ENCODE results near the gene PNO1. TPM values are rescaled to one million over a fixed set of nuclear protein-coding genes. Genes with fewer than 3 reads are reported as not detected.
"Not testable (repeated sequence)": the region's sequence is repeated elsewhere in the genome, so short reads cannot be mapped to it uniquely, and the experiment has no call there.

The PNO1 gene
- total and polyA plus RNA-seq, 2 donors (not counting 1 experiment from before 2014, with no cell fraction given) = 12.9 to 13.4 TPM

DNA sequence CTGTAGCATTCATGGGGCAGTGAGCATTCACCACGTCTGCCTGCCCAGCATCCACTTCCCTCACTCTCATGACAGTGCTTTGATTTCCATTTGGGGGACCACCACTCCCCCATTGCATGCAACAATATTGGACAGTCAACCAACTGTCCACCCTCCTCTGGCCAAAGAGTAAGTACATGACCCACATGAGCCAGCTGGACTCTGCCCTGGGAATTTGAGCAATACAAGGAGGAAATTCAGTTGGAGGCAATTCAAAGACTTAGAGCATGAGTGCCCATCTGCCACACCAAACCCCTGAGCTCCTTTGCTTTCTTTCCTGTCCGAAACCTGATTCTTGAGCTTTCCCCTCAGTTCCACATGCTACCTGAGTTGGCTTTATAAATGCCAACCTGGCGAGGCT lies 41.7 kb upstream of the PNO1 start:
- Histone ChIP-seq H3K36me3 (ENCODE audit: control insufficient read depth, insufficient read depth, low read length) (no peaks in the 10 kb centered on the region), H3K9ac (ENCODE audit: insufficient read depth, low read length) (no peak overlapping the region), H3K27me3 (ENCODE audit: control insufficient read depth, insufficient read depth, low read length) (no peaks in the 10 kb centered on the region), H3K4me1 (ENCODE audit: control insufficient read depth, extremely low read depth, insufficient read depth, low read length) (no peaks in the 10 kb centered on the region), H4K20me1 (ENCODE audit: control insufficient read depth, extremely low read depth, insufficient read depth, low read length) (no peaks in the 10 kb centered on the region), H3K27ac (ENCODE audit: insufficient read depth, low read length) (no peak overlapping the region), H2AFZ (ENCODE audit: low read length) (no peak overlapping the region), H3K4me2 (ENCODE audit: extremely low read depth, insufficient read depth, low read length) (no peak overlapping the region), H3K79me2 (ENCODE audit: control insufficient read depth, insufficient read depth, low read length) (no peaks in the 10 kb centered on the region), H3K9me3 (ENCODE audit: control insufficient read depth, insufficient read depth, low read depth, low read length) (no peaks in the 10 kb centered on the region), H3K4me3 (replicated peaks in 1 of 4; ENCODE audit: control extremely low read depth in 1 of 4, insufficient read depth in 1 of 4, low read depth in 3 of 4, low read length in 4 of 4) (no peak overlapping the region)
- no peak for DNase-seq (ENCODE audit: low read depth in 2 of 2)
- TF ChIP-seq EZH2 (IDR thresholded peaks at IDR 0.05; ENCODE audit: low read length, missing control alignments) = no peak
- TF ChIP-seq, protein P1, sequence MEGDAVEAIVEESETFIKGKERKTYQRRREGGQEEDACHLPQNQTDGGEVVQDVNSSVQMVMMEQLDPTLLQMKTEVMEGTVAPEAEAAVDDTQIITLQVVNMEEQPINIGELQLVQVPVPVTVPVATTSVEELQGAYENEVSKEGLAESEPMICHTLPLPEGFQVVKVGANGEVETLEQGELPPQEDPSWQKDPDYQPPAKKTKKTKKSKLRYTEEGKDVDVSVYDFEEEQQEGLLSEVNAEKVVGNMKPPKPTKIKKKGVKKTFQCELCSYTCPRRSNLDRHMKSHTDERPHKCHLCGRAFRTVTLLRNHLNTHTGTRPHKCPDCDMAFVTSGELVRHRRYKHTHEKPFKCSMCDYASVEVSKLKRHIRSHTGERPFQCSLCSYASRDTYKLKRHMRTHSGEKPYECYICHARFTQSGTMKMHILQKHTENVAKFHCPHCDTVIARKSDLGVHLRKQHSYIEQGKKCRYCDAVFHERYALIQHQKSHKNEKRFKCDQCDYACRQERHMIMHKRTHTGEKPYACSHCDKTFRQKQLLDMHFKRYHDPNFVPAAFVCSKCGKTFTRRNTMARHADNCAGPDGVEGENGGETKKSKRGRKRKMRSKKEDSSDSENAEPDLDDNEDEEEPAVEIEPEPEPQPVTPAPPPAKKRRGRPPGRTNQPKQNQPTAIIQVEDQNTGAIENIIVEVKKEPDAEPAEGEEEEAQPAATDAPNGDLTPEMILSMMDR (conservative IDR thresholded peaks at IDR 0.05 in 1 of 2, IDR thresholded peaks at IDR 0.05 in 1 of 2; ENCODE audit: low read depth in 1 of 2, low read length in 2 of 2) = no peak

DNA sequence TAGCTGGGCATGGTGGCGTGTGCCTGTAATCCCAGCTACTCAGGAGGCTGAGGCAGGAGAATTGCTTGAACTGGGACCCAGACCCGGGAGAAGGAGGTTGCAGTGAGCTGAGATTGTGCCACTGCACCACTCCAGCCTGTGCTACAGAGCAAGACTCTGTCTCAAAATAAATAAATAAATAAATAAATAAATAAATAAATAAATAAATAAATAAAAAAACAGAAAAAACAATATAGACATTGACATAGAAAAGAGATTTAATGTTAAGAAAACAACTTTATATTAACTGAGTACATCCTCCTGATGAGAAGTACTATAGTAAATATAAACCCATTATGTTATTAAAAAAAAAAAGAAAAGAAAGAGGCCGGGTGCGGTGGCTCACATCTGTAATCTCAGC lies 39.8 kb upstream of the PNO1 start:
- H3K4me3 ChIP-seq (replicated peaks in 1 of 4; ENCODE audit: control extremely low read depth in 1 of 4, insufficient read depth in 1 of 4, low read depth in 3 of 4, low read length in 4 of 4); H3K9ac ChIP-seq (ENCODE audit: insufficient read depth, low read length); H3K27me3 ChIP-seq (ENCODE audit: control insufficient read depth, insufficient read depth, low read length); H4K20me1 ChIP-seq (ENCODE audit: control insufficient read depth, extremely low read depth, insufficient read depth, low read length); H3K4me2 ChIP-seq (ENCODE audit: extremely low read depth, insufficient read depth, low read length); H3K9me3 ChIP-seq (ENCODE audit: control insufficient read depth, insufficient read depth, low read depth, low read length); H3K4me1 ChIP-seq (ENCODE audit: control insufficient read depth, extremely low read depth, insufficient read depth, low read length); H3K27ac ChIP-seq (ENCODE audit: insufficient read depth, low read length); H2AFZ ChIP-seq (ENCODE audit: low read length); H3K36me3 ChIP-seq (ENCODE audit: control insufficient read depth, insufficient read depth, low read length); H3K79me2 ChIP-seq (ENCODE audit: control insufficient read depth, insufficient read depth, low read length); DNase-seq (ENCODE audit: low read depth in 2 of 2): not testable (repeated sequence)

DNA sequence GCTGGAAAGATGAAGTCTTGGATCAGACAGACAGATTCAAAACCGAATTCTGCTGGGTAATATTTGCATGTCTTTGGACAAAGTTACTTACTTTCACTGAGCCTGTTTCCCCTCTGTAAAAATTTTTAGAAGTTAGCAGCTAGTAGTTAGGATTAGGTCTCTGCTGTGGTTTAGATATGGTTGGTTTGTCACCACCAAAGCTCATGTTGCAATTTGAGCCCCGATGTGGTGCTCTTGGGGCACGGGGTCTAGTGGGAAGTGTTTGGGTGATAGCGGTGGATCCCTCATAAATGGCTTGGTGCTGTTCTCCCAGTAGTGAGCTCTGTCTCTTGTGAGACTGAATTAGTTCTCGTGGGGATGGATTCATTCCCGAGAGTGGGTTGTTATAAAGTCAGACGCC lies 38.9 kb upstream of the PNO1 start:
- DNase-seq (ENCODE audit: low read depth in 2 of 2) = no peak
- H3K79me2 ChIP-seq (ENCODE audit: control insufficient read depth, insufficient read depth, low read length) = no peaks in the 10 kb centered on the region
- no peaks in the 10 kb centered on the region for H3K4me1 ChIP-seq (ENCODE audit: control insufficient read depth, extremely low read depth, insufficient read depth, low read length)
- no peak overlapping the region for H3K27ac ChIP-seq (ENCODE audit: insufficient read depth, low read length)
- no peaks in the 10 kb centered on the region for H4K20me1 ChIP-seq (ENCODE audit: control insufficient read depth, extremely low read depth, insufficient read depth, low read length)
- H3K4me2 ChIP-seq (ENCODE audit: extremely low read depth, insufficient read depth, low read length) = no peak overlapping the region
- no peak overlapping the region for H3K9ac ChIP-seq (ENCODE audit: insufficient read depth, low read length)
- H3K36me3 ChIP-seq (ENCODE audit: control insufficient read depth, insufficient read depth, low read length) = no peaks in the 10 kb centered on the region
- no peak overlapping the region for H3K4me3 ChIP-seq (replicated peaks in 1 of 4; ENCODE audit: control extremely low read depth in 1 of 4, insufficient read depth in 1 of 4, low read depth in 3 of 4, low read length in 4 of 4)
- TF ChIP-seq, protein P1 (conservative IDR thresholded peaks at IDR 0.05 in 1 of 2, IDR thresholded peaks at IDR 0.05 in 1 of 2; ENCODE audit: low read depth in 1 of 2, low read length in 2 of 2) = no peak
- no peak for TF ChIP-seq EZH2 (IDR thresholded peaks at IDR 0.05; ENCODE audit: low read length, missing control alignments)
- no peaks in the 10 kb centered on the region for H3K9me3 ChIP-seq (ENCODE audit: control insufficient read depth, insufficient read depth, low read depth, low read length)
- H3K27me3 ChIP-seq (ENCODE audit: control insufficient read depth, insufficient read depth, low read length) = no peaks in the 10 kb centered on the region
- H2AFZ ChIP-seq (ENCODE audit: low read length) = no peak overlapping the region

Data from fibroblast of lung (primary cell).